Spleen (tissue), 11 donors: ENCODE results near the gene IRS2. TPM values are rescaled to one million over a fixed set of nuclear protein-coding genes. Genes with fewer than 3 reads are reported as not detected.

Experiments used
- DNase-seq: peaks from one replicate; pipeline ENCODE4 v3.0.0-alpha.2; 2020
- H3K27ac ChIP-seq, 8 donors: fragments of 200-600 bp; sonication (generic) in 7 of 8; 1 replicate in 4 of 8; 2 replicates in 4 of 8; pipeline versions ENCODE4 v1.5.0 to v1.8.0; 2016 to 2021; ENCODE audit warnings: inconsistent platforms in 4 of 8, mild to moderate bottlenecking in 4 of 8, moderate library complexity in 1 of 8
- H3K27me3 ChIP-seq, 7 donors: fragments of 200-600 bp; sonication (generic) in 6 of 7; replicated peaks in 1 of 7; 1 replicate in 4 of 7; 2 replicates in 3 of 7; pipeline versions ENCODE4 v1.5.0 to v1.8.0; 2016 to 2021; ENCODE audit warnings: inconsistent platforms in 3 of 7, mild to moderate bottlenecking in 1 of 7
- H3K36me3 ChIP-seq, 6 donors: fragments of 200-600 bp; sonication (generic) in 5 of 6; 1 replicate in 4 of 6; 2 replicates in 2 of 6; pipeline versions ENCODE4 v1.5.0 to v1.8.0; 2016 to 2021; ENCODE audit warnings: inconsistent platforms in 2 of 6
- H3K4me1 ChIP-seq, 6 donors: fragments of 200-600 bp; sonication (generic) in 5 of 6; 1 replicate in 3 of 6; 2 replicates in 3 of 6; pipeline versions ENCODE4 v1.5.0 to v1.8.0; 2016 to 2021; ENCODE audit warnings: inconsistent platforms in 3 of 6
- H3K4me3 ChIP-seq, 8 donors: fragments of 200-600 bp; sonication (generic) in 7 of 8; 1 replicate in 4 of 8; 2 replicates in 4 of 8; pipeline versions ENCODE4 v1.5.0 to v1.8.0; 2016 to 2021; ENCODE audit warnings: inconsistent platforms in 4 of 8, mild to moderate bottlenecking in 4 of 8, moderate library complexity in 2 of 8
- H3K9me3 ChIP-seq, 8 donors: fragments of 200-600 bp; sonication (generic) in 7 of 8; 1 replicate in 4 of 8; 2 replicates in 4 of 8; pipeline versions ENCODE4 v1.5.0 to v1.8.0; 2016 to 2021; ENCODE audit warnings: inconsistent platforms in 4 of 8
- CTCF ChIP-seq, 11 experiments: fragments of 200-600 bp in 7 of 11; fragments of 450-650 bp in 4 of 11; sonication (generic) in 4 of 11; IDR thresholded peaks in 8 of 11; conservative IDR thresholded peaks in 3 of 11; 1 replicate in 7 of 11; 2 replicates in 4 of 11; pipeline versions ENCODE4 v1.4.0 to v1.8.0; 2016 to 2021; ENCODE audit warnings: antibody characterized with exemption in 11 of 11, inconsistent platforms in 4 of 11, mild to moderate bottlenecking in 1 of 11
- POLR2A ChIP-seq, 3 donors: fragments of 450-650 bp; IDR thresholded peaks; one replicate each; pipeline ENCODE4 v1.5.1; 2017; ENCODE audit warnings: antibody characterized with exemption in 3 of 3, mild to moderate bottlenecking in 1 of 3
- POLR2AphosphoS5 ChIP-seq, 3 donors: sonication (generic); formaldehyde crosslinking; IDR thresholded peaks; one replicate each; pipeline ENCODE4 v1.5.1; 2017; ENCODE audit warnings: antibody characterized with exemption in 3 of 3
- WGBS, 5 donors: extraction: QIAGEN DNeasy Blood & Tissue Kit in 3 of 5; methylation state at CpG; one replicate each; pipeline versions ENCODE4 v1.1.5 to v1.1.7; 2013 to 2018; 5-methylcytosine and 5-hydroxymethylcytosine counted together
- intact Hi-C: fragments of 100-400 bp; cut with DNase I; formaldehyde crosslinking; loops from one replicate; pipeline ENCODE4 v1.15.0; 2023; ENCODE audit warnings: low total_unique reads
- polyA plus RNA-seq, 3 donors: library from polyadenylated mRNA; stranded (reverse); fragments of 200-250 nt; gene quantifications; one replicate each; pipeline ENCODE4 v1.2.1, GENCODE V29; 2013
- total RNA-seq, 7 donors: library from RNA; depleted of rRNA in 3 of 7; stranded (reverse); fragments of >200 nt in 3 of 7; fragmentation: NEBNext Ultra II Directional in 4 of 7; extraction: Animal tissue kit (Norgen Biotek cat#: 25700) in 4 of 7; gene quantifications; one replicate each; pipeline versions ENCODE4 v1.1.0 to v1.2.1, GENCODE V29; 2016 to 2021
- donor health status: healthy with polysubstance abuse.
- donor health status: DM: no; HTN: no; CAD: no; lungs with moderate emphysema.
- donor health status: DM: no; HTN: no; CAD: no.
- donor health status: Bipolar disorder and iron deficiency.
- donor health status: healthy.
- donor health status: DM: no; HTN: no; CAD: no.
- donor health status: DM: yes; HTN: yes; CAD: no.

IRS2 gene
- total and polyA plus RNA-seq, 10 donors = 1.4 to 31.3 (median 13.5) TPM

GRCh38 chr13:109707044-109707741 is 79.2 kb downstream of the IRS2 start:
- no peak for DNase-seq
- Histone ChIP-seq H3K4me3 (no peak overlapping the region), H3K4me1 (peaks cover 0 to 40% (median 7%) of the 10 kb centered on the region in 6 donors), H3K9me3 (no peaks in the 10 kb centered on the region), H3K27ac (peak overlapping the region in 2 of 8 donors; percentile 2 to 93), H3K27me3 (peaks cover 0 to 51% (median 7%) of the 10 kb centered on the region in 7 donors), H3K36me3 (no peaks in the 10 kb centered on the region)
- 62 to 72% (median 65%) methylated on average over 13 to 15 of the region's 15 CpGs for whole genome bisulfite sequencing, 5 donors
- no peak for TF ChIP-seq CTCF (IDR thresholded peaks at IDR 0.05 in 8 of 11, conservative IDR thresholded peaks at IDR 0.05 in 3 of 11)
- TF ChIP-seq POLR2A (IDR thresholded peaks at IDR 0.05) = no peak
- no peak for TF ChIP-seq POLR2AphosphoS5 (IDR thresholded peaks at IDR 0.05)
- intact Hi-C loops = no loop called here

DNA sequence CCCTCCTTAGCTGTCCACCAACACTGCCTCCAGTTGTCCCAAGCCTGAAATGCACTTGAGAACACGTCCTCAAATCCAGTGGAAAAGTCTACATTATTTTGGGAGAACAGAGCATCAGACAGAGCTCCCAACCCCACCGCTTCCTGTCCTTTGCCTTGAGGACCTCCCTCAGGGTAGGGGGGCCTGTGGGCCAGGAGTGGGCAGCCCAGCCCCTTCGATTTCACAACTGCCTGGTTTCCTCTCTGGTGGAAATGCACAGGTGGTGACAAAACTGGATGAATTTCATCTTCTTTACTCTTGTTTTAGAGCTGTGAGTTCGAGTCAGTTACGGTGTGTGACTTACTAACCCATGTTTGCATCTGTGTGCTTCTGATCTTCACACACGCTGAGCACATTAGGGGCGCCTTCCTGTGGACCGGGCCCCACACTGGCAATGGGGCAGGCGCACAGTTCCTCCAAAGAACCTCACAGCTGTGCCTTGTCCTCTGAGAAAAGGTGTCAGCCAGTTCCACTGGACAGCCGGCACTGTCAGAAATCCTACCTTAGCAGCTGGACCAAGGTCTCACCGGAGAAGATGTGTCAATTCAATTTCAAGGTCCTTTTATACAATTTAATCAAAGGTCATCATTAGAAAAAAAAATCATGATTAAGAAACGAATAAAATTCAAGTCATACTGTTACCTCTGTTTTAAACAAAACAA is 80.2 kb downstream of the IRS2 start:
- Histone ChIP-seq H3K27me3 (peaks cover 0 to 48% (median 7%) of the 10 kb centered on the region in 7 donors), H3K4me1 (peaks cover 0 to 40% (median 7%) of the 10 kb centered on the region in 6 donors), H3K27ac (peak overlapping the region in 5 of 8 donors; percentile 58 to 93 (median 87)), H3K36me3 (no peaks in the 10 kb centered on the region), H3K4me3 (no peak overlapping the region), H3K9me3 (no peaks in the 10 kb centered on the region)
- TF ChIP-seq POLR2A (IDR thresholded peaks at IDR 0.05) (no peak), POLR2AphosphoS5 (IDR thresholded peaks at IDR 0.05) (no peak), CTCF (IDR thresholded peaks at IDR 0.05 in 8 of 11, conservative IDR thresholded peaks at IDR 0.05 in 3 of 11) (no peak)
- WGBS, 5 donors = 50 to 58% (median 54%) methylated on average over 12 of the region's 12 CpGs
- intact Hi-C loops = no loop called here
- DNase-seq = no peak

GRCh38 chr13:109704771-109705635 is 81.4 kb downstream of the IRS2 start:
- Histone ChIP-seq H3K9me3 (no peaks in the 10 kb centered on the region), H3K27me3 (peaks cover 0 to 48% (median 7%) of the 10 kb centered on the region in 7 donors), H3K27ac (peak overlapping the region in 7 of 8 donors; percentile 58 to 93 (median 84)), H3K36me3 (no peaks in the 10 kb centered on the region), H3K4me3 (peak overlapping the region in 2 of 8 donors; percentile 2 to 41), H3K4me1 (peaks cover 0 to 48% (median 9%) of the 10 kb centered on the region in 6 donors)
- TF ChIP-seq POLR2AphosphoS5 (IDR thresholded peaks at IDR 0.05) (peak in 1 of 3 donors; percentile 45), CTCF (IDR thresholded peaks at IDR 0.05 in 8 of 11, conservative IDR thresholded peaks at IDR 0.05 in 3 of 11) (no peak)
- WGBS, 5 donors = 17 to 28% (median 23%) methylated on average over 22 of the region's 22 CpGs
- intact Hi-C loops = no loop called here
- DNase-seq = peak; percentile 85
